HG03066 (cell line): Measurements from ENCODE around the gene ZNF439.
"Not testable (repeated sequence)": the region's sequence is repeated elsewhere in the genome, so short reads cannot be mapped to it uniquely, and the experiment has no call there.

ENCODE experiments used
- ATAC-seq: cut with Tn5 transposase; IDR thresholded peaks from one replicate; pipeline ENCODE4 v1.9.1; 2021; ENCODE audit warnings: low read depth; ENCODE audit not compliant: unreplicated experiment

Gene ZNF439

GRCh38 chr19:11867766-11868165 is 19.2 kb downstream of the ZNF439 start:
- not testable (repeated sequence) for ATAC-seq

- no peak for ATAC-seq
Observed at GRCh38 chr19:11868188-11868587, 19.7 kb downstream of the ZNF439 start.

DNA sequence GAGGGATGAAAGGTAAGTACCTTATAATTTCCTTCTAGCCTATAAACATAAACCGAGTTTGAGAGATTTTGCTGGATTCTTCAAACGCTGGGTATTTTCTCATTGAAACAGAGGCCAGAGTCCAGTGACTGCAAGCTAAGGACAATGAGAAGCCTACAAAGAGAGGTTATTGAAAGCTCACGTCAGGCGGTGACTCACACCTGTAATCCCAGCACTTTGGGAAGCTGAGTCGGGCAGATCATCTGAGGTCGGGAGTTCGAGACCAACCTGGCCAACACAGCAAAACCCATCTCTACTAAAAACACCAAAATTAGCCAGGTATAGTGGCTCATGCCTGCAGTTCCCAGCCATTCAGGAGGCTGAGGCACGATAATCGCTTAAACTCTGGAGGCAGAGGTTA is 24.1 kb downstream of the ZNF439 start:
- no peak for ATAC-seq

DNA sequence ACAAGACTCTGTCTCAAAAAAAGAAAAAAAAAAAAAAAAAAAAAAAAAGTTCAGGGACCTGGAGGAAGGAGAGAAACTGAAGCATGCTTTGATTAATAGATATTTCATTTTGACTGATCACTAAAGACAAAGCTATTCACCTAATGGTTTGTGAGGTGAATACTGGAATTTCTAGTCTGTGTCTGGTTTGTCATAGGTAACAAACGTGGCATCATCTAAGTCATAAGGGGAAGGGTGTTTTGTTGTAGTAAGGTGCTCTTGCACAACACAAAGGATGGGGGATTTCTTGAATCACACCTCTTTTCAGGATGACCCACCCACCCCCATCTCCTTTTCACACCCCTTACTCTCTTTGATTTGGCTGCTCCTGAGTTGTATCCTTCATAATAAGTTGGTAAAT is 25.2 kb downstream of the ZNF439 start:
- no peak for ATAC-seq

DNA sequence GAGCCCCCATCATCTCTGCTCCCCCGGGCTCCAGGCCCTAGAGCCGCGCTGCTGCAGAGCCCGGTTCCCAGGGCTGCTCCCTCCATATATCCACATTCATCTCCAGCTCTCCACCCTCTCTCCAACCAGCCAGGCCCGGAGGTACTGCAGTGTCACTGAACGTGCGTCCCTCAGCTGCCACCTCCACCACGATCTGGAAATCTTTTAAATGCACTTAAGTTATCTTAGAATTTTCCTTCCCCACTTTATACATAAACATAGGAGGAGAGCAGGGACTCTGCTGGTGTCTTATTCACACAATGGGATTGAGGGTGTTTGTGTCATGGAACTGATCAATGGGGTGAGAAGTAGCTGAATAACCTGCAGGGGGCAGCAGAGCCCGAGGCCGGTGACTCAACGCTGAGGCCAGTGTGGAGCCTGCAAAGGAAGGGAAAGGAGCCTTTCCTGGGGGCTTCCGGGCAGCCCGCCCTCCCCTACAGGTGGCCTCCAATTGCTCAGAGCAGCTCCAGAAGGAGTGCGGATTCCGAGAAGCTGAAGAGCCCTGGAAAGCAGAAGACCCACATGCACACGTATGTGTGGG is 31.3 kb downstream of the ZNF439 start:
- ATAC-seq, result not testable (repeated sequence)

DNA sequence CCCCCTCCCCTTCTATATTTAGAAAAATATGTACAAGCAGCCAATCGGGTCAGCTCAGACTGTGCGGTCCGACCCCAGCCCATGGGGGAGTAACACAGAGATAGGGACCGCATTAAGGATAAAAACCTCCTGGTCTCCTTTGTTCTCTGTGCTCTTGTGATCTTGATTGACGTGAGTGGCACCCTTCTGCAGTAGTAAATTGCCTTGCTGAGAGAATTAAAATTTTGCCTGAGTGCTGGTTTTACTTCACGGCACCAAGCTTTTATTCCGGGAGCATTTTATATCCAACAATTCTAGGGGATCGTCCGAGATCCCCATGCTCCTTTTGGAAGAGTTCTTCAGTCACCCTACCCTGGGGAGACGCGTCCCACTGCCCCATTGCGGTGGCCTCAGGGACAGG is 32.1 kb downstream of the ZNF439 start:
- ATAC-seq, result no peak

DNA sequence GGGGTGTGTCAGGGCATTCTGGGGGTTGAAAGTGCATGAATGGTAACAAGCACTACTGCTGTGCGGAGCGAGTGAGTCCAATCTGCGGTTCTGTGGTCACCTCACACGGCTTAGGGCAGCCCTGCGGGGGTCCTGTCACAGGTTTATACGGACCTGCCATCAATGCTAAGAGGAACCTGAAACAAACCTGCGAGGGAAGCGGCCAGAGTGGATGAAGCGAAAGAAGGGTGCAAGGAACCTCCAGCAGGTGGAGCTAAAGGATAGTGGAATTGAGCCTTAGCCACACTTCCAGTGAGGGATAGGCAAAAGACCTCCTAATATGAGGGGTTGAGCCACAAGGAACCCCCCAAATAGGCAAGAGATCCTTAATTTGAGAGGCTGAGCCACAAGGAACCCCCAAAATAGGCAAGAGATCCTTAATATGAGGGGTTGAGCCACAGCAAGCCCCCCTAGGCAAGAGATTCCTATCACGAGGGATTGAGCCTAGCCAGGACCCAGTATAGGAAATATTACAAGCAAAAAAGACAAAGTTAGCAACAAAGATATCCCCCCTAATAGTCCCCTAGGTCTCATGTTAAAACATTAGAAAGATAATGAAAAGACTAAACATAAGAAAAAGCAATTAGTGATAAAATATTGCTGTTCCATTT is 32.8 kb downstream of the ZNF439 start:
- ATAC-seq, result no peak

- no peak for ATAC-seq
Observed at GRCh38 chr19:11882606-11883005, 34.1 kb downstream of the ZNF439 start.

DNA sequence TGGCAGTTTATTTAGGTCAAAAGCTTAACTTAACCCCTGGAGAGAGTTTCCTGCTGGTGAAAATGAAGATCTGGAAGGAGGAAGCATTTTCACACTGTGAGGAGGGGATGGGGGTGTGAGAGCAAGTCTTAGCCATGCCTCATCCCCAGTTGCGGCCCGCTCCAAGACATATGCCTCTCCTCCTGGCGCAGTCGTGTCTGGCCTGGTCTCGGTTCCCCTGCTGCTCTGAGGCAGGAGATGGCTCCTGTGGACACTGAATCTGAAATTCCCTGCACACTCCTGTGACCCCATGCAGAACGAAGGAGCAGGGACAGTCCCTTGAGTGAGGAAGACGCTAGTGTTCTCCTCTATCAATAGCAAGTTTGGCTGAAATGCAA is 38.7 kb downstream of the ZNF439 start:
- no peak for ATAC-seq

DNA sequence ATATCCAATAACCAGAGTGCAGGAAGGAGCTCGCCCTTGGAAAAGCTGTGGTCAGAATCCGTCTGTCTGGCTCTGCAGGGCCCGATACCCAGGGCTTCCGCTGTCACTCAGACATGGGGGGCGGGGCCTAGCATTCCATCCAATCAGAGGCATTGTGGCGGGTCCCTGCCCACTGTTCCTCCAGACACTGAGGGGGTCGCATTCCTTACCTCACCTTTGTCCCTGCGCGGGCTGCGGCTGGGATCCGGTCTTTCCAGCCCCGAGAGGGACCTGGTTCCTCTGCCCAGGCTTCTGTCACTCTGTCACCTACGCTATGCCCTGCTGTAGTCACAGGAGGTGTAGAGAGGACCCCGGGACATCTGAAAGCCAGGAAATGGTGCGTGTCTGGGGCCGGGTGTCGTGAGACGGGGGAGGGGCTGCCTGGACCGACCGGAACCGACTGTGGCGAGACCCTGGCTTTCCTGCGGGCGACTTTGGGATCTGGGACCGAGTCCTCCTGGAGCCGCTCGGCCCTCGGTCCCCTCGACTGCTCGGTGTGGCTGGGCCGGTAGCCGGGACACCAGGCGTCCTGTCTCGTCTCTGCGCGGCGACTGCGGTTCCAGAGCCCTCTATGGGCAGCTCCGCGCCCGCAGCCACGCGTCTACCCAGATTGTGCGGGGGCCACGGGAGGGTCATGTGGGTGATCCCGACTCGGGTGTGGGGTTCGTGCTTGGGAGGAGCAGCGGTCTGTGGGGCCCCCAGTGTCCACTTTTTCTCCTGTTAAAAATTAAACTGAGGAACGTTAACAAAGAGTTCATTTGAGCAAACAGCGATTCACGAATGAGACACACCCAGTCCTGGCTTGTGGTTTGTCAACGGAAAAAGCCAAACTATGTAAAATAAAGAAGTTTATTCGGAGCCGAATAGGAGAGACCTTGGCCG is 39.3 kb downstream of the ZNF439 start, which contains the start of gene ZNF69:
TSS of gene ZNF69 (plus strand) at position 172 of the 921 bp plus-strand sequence. CDS start at position 314, 142 bp downstream.
- no peak for ATAC-seq

- ATAC-seq, result not testable (repeated sequence)
Observed at GRCh38 chr19:11889901-11890300, 41.4 kb downstream of the ZNF439 start.

DNA sequence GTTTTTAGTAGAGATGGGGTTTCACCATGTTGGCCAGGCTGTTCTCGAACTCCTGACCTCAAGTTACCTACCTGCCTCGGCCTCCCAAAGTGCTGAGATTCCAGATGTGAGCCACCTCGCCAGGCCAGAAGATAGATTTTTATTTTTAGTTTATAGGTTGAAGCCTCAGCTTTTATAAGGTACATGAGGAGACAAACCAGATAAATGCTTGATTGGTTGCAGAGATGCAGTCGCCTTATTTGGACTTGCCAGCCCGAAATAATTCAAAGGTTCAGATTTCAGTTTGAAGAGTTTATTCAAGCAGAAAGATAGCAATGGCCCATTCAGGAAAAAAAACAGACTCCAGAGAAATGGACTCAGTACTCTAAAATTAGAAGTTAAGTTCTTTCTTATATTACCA is 42.1 kb downstream of the ZNF439 start:
- no peak for ATAC-seq

GRCh38 chr19:11894851-11895250 is 46.3 kb downstream of the ZNF439 start:
- no peak for ATAC-seq

DNA sequence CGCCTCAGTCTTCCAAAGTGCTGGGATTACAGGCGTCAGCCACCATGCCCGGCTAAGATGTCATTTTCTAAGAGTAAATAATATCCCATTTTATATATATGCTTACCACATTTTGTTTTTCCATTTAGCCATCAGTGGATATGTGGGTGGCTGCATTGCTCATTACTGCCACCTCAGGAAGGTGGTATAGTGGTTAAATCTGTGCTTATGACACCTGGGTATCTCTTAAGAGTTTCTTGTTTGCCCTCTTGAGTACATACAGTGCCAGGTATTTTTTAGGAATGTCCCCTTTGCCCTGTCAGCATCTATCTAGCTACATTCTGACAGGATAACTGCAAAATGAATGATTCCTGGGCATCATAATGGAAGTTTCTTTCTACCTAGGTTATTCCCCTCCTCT is 53.7 kb downstream of the ZNF439 start:
- no peak for ATAC-seq

- ATAC-seq, result no peak
Observed at GRCh38 chr19:11905928-11906327, 57.4 kb downstream of the ZNF439 start.

DNA sequence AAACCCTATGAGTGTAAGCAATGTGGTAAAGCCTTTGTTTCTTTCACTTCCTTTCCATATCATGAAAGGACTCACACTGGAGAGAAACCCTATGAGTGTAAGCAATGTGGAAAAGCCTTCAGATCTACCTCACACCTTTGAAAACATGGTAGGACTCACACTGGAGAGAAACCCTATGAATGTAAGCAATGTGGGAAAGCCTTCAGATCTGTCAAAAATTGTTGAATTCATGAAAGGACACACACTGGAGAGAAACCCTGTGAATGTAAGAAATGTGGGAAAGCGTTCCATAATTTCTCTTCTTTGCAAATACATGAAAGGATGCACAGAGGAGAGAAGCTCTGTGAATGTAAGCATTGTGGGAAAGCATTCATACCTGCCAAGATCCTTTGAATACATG is 63.4 kb downstream of the ZNF439 start:
- not testable (repeated sequence) for ATAC-seq

GRCh38 chr19:11914417-11915051 is 66.0 kb downstream of the ZNF439 start:
- ATAC-seq, result not testable (repeated sequence)
